Left ventricle myocardium inferior (tissue), 1 donor: Measurements from ENCODE around the gene CCDC141. TPM values are rescaled to one million over a fixed set of nuclear protein-coding genes. Genes with fewer than 3 reads are reported as not detected.

Experiments
- DNase-seq: peaks from one replicate; pipeline ENCODE4 v3.0.0-alpha.2; 2020
- H3K27ac ChIP-seq: fragments of 200-600 bp; replicated peaks from 2 replicates; pipeline ENCODE4 v1.8.0; 2021
- H3K27me3 ChIP-seq: fragments of 200-600 bp; 2 replicates; pipeline ENCODE4 v1.8.0; 2021; ENCODE audit warnings: low read depth
- H3K36me3 ChIP-seq: fragments of 200-600 bp; 2 replicates; pipeline ENCODE4 v1.8.0; 2021
- H3K4me1 ChIP-seq: fragments of 200-600 bp; 2 replicates; pipeline ENCODE4 v1.8.0; 2021
- H3K4me3 ChIP-seq: fragments of 200-600 bp; 2 replicates; pipeline ENCODE4 v1.8.0; 2021; ENCODE audit warnings: mild to moderate bottlenecking, moderate library complexity
- H3K9me3 ChIP-seq: fragments of 200-600 bp; replicated peaks from 2 replicates; pipeline ENCODE4 v1.8.0; 2021
- intact Hi-C: fragments of 100-400 bp; cut with micrococcal nuclease; formaldehyde crosslinking; loops from one replicate; pipeline ENCODE4 v1.11.0; 2022
- total RNA-seq: library from RNA; stranded (reverse); fragmentation: NEBNext Ultra II Directional; extraction: Animal tissue kit (Norgen Biotek cat#: 25700); gene quantifications from one replicate; pipeline ENCODE4 v1.2.1, GENCODE V29; 2021
- TF ChIP-seq, protein P1 (sequence below): fragments of 200-600 bp; IDR thresholded peaks from 2 replicates; pipeline ENCODE4 v1.8.0; 2021; ENCODE audit warnings: antibody characterized with exemption, mild to moderate bottlenecking, borderline replicate concordance
- donor health status: DM: no; HTN: yes; CAD: no; lungs with severe emphysema.

CCDC141 gene
- total RNA-seq, 1 donor from 2014 or later, result 208 TPM

DNA sequence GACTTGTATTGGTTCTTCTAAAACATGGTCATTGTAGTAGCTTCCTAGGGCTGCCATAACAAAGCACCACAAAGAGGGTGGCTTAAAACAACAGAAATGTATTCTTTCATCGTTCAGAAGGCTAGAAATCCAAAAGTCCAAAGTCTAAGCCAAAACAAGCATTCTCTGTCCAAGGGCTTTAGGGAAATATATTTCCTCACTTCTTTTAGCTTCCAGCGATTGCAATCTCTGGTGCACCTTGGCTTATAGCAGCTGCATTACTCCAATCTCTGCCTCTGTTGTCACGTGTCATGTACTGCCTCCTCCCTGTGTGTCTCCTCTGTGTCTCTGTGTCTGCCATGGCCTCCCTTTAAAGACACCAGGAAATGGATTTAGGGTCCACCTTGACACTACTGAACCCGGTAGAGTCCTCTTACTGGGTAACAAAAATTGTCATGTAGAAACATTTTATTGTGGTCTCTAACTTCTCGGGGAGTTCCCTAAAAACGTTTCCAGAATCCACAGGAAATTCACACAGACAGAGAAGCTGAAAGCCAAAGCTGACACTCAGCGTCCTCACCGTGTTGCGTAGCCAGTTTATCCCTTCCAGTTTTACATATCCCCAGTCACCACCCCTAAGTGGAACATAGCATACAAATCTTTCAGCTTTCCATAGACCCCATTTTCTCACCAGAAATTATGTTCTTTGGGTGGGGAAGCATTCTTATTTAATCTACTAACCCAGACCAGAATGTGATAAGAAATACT lies 222.0 kb downstream of the CCDC141 start:
- TF ChIP-seq, protein P1, sequence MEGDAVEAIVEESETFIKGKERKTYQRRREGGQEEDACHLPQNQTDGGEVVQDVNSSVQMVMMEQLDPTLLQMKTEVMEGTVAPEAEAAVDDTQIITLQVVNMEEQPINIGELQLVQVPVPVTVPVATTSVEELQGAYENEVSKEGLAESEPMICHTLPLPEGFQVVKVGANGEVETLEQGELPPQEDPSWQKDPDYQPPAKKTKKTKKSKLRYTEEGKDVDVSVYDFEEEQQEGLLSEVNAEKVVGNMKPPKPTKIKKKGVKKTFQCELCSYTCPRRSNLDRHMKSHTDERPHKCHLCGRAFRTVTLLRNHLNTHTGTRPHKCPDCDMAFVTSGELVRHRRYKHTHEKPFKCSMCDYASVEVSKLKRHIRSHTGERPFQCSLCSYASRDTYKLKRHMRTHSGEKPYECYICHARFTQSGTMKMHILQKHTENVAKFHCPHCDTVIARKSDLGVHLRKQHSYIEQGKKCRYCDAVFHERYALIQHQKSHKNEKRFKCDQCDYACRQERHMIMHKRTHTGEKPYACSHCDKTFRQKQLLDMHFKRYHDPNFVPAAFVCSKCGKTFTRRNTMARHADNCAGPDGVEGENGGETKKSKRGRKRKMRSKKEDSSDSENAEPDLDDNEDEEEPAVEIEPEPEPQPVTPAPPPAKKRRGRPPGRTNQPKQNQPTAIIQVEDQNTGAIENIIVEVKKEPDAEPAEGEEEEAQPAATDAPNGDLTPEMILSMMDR, result no peak
- intact Hi-C loops, result no loop called here
- Histone ChIP-seq H3K27ac (peak overlapping the region; percentile 61), H3K4me1 (peaks cover 39% of the 10 kb centered on the region), H3K9me3 (peaks cover 9% of the 10 kb centered on the region), H3K36me3 (no peaks in the 10 kb centered on the region), H3K4me3 (no peak overlapping the region), H3K27me3 (no peaks in the 10 kb centered on the region)
- no peak for DNase-seq

DNA sequence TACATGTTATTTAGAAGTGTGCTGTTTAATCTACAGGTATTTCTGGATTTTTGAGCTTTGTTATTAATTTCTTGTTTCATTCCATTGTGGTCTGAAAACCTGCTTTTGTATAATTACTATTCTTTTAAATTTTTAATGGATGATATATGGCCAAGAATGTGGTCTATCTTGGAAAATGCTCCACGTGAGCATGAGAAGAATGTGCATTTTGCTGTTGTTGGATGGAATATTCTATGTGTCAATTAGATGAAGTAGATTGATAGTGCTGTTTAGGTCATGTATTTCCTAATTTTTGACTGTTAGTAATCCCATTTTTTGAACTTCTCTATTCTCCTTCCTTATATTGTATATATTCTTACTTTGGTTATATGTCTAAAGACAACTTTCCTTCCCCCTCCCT lies 222.8 kb downstream of the CCDC141 start:
- TF ChIP-seq, protein P1, result no peak
- H3K27ac ChIP-seq, result peak overlapping the region; percentile 61
- intact Hi-C loops, result no loop called here

DNA sequence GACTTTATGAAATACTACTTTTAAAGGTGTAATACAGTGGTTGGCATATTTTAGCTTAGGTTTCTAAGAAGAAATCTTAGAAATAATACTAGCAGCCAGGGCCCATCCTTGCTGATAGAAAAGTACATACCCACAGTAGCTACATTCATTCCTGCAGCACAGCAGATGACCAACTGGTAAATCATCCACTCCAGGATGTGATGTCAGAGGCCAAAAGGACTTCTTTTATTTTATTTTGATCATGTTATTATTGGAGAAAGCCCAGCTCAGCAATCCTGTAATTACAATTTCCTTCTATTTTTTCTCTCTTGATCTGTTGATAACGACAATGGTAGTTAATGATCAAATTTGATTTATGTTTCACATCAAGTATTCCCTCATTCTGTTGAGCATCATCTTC lies 224.8 kb downstream of the CCDC141 start:
- Histone ChIP-seq H3K4me1 (peaks cover 32% of the 10 kb centered on the region), H3K36me3 (no peaks in the 10 kb centered on the region), H3K4me3 (no peak overlapping the region), H3K27me3 (no peaks in the 10 kb centered on the region), H3K9me3 (peaks cover 9% of the 10 kb centered on the region), H3K27ac (no peak overlapping the region)
- DNase-seq, result no peak
- intact Hi-C loops, result no loop called here
- TF ChIP-seq, protein P1, result no peak

More for the DNA sequence above, 222.8 kb downstream of the CCDC141 start:
- Histone ChIP-seq H3K4me3 (no peak overlapping the region), H3K9me3 (peaks cover 9% of the 10 kb centered on the region), H3K27me3 (no peaks in the 10 kb centered on the region), H3K36me3 (no peaks in the 10 kb centered on the region), H3K4me1 (peaks cover 39% of the 10 kb centered on the region)
- DNase-seq, result no peak

DNA sequence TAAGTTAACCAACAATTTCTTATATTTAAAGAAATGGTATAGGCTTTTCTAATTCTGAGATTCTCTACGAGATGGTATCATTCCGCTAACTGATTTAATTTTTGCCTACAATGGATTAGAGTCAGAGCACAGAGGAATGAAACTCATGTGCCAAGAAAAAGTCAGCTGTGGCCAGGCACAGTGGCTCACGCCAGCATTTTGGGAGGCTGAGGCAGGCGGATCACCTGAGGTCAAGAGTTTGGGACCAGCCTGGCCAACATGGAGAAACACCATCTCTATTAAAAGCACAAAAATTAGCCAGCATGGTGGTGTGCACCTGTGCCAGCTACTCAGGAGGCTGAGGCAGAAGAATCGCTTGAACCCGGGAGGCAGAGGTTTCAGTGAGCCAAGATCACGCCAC lies 225.8 kb downstream of the CCDC141 start:
- peaks cover 32% of the 10 kb centered on the region for H3K4me1 ChIP-seq
- no peaks in the 10 kb centered on the region for H3K27me3 ChIP-seq
- TF ChIP-seq, protein P1, result no peak
- DNase-seq, result no peak
- H3K36me3 ChIP-seq, result no peaks in the 10 kb centered on the region
- intact Hi-C loops, result no loop called here
- H3K9me3 ChIP-seq, result peaks cover 9% of the 10 kb centered on the region
- H3K4me3 ChIP-seq, result no peak overlapping the region
- H3K27ac ChIP-seq, result no peak overlapping the region

DNA sequence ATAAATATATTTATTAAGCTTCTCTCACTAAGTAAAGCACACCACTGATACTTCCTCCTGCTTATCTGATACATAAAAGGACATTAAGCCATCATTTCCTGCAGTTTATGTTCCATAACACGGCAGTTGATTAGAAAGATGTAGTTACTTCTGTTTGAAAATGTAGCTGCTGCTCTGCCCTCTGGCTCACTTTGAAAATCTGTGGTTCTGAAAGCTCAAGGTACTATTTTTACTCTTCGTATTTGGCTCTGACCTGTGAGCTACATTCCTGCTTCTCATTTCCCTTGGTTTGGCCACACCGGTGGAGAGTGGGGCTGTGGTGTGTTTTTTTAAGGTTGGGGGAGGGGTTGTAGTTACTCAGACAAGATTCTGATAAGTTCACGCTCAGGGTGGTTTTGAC lies 229.9 kb downstream of the CCDC141 start:
- TF ChIP-seq, protein P1, result no peak
- intact Hi-C loops, result no loop called here
- DNase-seq, result no peak
- Histone ChIP-seq H3K36me3 (no peaks in the 10 kb centered on the region), H3K9me3 (no peaks in the 10 kb centered on the region), H3K27me3 (no peaks in the 10 kb centered on the region), H3K4me1 (peaks cover 24% of the 10 kb centered on the region), H3K27ac (peak overlapping the region; percentile 89), H3K4me3 (peak overlapping the region; percentile 56)
